Pancreas (tissue), 10 donors: ENCODE data around the gene CDC14B. TPM values are rescaled to one million over a fixed set of nuclear protein-coding genes. Genes with fewer than 3 reads are reported as not detected.

ENCODE experiments used
- ATAC-seq, 4 donors: fragments of 200-7000 bp; cut with Tn5 transposase; one replicate each; pipeline versions ENCODE4 v1.8.0 to v1.9.1; 2020; ENCODE audit warnings: mild to moderate bottlenecking in 4 of 4, moderate library complexity in 4 of 4
- DNase-seq, 6 donors: peaks; one replicate each; pipeline ENCODE4 v3.0.0-alpha.2; 2020
- FAIRE-seq: peaks from 2 replicates; lab custom pipeline; 2012; peaks lifted over from hg19 to GRCh38; lab: Jason Lieb, UNC
- H3K27ac ChIP-seq, 4 donors: fragments of 200-600 bp; sonication (generic); 1 replicate in 3 of 4; 2 replicates in 1 of 4; pipeline versions ENCODE4 v1.5.0 to v1.8.0; 2020
- H3K27me3 ChIP-seq, 4 donors: fragments of 200-600 bp; one replicate each; pipeline ENCODE4 v1.8.0; 2021
- H3K36me3 ChIP-seq, 3 donors: fragments of 200-600 bp; sonication (generic) in 1 of 3; one replicate each; pipeline versions ENCODE4 v1.5.0 to v1.8.0; 2020 to 2021
- H3K4me1 ChIP-seq, 3 donors: fragments of 200-600 bp; one replicate each; pipeline ENCODE4 v1.8.0; 2021
- H3K4me3 ChIP-seq, 4 donors: fragments of 200-600 bp; sonication (generic) in 2 of 4; one replicate each; pipeline versions ENCODE4 v1.5.0 to v1.8.0; 2020 to 2021
- H3K9me3 ChIP-seq, 4 donors: fragments of 200-600 bp; one replicate each; pipeline ENCODE4 v1.8.0; 2021
- WGBS, 2 donors: extraction: QIAGEN DNeasy Blood & Tissue Kit; methylation state at CpG; one replicate each; pipeline ENCODE4 v1.1.7; 2013; 5-methylcytosine and 5-hydroxymethylcytosine counted together
- intact Hi-C, 3 donors: fragments of 100-400 bp; cut with DNase I; formaldehyde crosslinking; loops; one replicate each; pipeline versions ENCODE4 v1.11.1 to v1.14.2; 2022
- polyA plus RNA-seq, 2 donors: library from polyadenylated mRNA; stranded (reverse); fragments of 200-250 nt; gene quantifications; one replicate each; pipeline ENCODE4 v1.2.3, GENCODE V29; 2013
- total RNA-seq, 6 donors: library from RNA; stranded (reverse); fragmentation: NEBNext Ultra II Directional in 4 of 6; extraction: Animal tissue kit (Norgen Biotek cat#: 25700) in 4 of 6; gene quantifications; one replicate each; pipeline versions ENCODE4 v1.2.1 to v1.2.4, GENCODE V29; 2021 to 2023
- TF ChIP-seq, protein P1 (sequence below), 4 donors: fragments of 200-600 bp; sonication (generic) in 3 of 4; IDR thresholded peaks; one replicate each; pipeline versions ENCODE4 v1.5.0 to v1.8.0; 2021; ENCODE audit warnings: antibody characterized with exemption in 4 of 4
- donor health status: healthy with polysubstance abuse.
- donor health status: DM: no; HTN: no; CAD: no; lungs with moderate emphysema.
- donor health status: DM: no; HTN: no; CAD: no.
- donor health status: control.
- donor health status: control.
- donor health status: Bipolar disorder and iron deficiency.
- donor health status: DM: yes; HTN: yes; CAD: no.
- donor health status: DM: no; HTN: no; CAD: no.
- donor health status: DM: no; HTN: no; CAD: no.
- donor health status: DM: yes; HTN: yes; CAD: no.

Gene CDC14B
- total and polyA plus RNA-seq, 8 donors: 4.6 to 19.3 (median 11.4) TPM

DNA sequence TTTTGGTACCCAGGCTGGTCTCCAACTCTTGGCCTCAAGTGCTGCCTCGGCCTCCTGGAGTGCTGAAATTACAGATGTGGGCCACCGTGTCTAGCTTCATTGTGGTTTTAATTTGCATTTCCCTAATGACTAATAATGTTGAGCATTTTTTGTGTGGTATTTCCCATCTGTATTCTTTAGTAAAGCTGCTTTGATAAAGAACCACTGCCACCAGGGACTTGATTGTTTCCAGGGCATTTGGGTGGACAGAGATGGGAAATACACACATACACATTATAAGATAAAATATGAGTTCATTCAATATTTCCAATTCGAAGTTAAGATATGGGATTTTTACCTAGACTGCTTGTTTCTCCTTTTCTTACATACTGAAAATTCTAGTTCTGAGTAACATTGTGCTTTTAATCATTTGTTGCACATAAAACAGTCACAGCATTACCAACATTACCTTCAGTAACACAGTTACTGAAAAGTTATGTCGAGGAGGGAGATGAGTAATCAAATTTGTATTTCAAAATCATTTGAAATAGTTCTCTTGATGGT lies 140.7 kb downstream of the CDC14B start:
- intact Hi-C loops: no loop called here

DNA sequence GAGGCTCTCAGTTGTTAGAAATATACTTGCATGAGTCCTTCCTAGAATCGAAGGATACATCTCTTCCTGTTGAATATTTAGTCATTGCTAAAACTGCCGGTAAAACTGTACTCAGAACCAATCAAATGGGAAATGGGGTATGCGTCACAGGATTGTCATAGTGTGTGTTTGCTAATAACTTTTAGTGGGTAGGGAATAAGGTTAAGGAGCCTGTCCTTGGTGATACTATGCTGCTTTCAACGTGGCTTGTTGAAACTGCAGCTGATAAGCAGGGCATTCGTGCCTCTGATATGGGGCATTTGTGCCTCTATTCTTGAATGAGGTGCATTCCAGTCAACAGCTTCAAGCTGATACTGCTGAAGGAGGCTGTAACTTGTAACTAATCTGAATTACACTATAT lies 143.1 kb downstream of the CDC14B start:
- Histone ChIP-seq H3K4me3 (no peak overlapping the region), H3K4me1 (no peaks in the 10 kb centered on the region), H3K27me3 (no peaks in the 10 kb centered on the region), H3K9me3 (no peaks in the 10 kb centered on the region), H3K27ac (no peak overlapping the region), H3K36me3 (no peaks in the 10 kb centered on the region)
- TF ChIP-seq, protein P1, sequence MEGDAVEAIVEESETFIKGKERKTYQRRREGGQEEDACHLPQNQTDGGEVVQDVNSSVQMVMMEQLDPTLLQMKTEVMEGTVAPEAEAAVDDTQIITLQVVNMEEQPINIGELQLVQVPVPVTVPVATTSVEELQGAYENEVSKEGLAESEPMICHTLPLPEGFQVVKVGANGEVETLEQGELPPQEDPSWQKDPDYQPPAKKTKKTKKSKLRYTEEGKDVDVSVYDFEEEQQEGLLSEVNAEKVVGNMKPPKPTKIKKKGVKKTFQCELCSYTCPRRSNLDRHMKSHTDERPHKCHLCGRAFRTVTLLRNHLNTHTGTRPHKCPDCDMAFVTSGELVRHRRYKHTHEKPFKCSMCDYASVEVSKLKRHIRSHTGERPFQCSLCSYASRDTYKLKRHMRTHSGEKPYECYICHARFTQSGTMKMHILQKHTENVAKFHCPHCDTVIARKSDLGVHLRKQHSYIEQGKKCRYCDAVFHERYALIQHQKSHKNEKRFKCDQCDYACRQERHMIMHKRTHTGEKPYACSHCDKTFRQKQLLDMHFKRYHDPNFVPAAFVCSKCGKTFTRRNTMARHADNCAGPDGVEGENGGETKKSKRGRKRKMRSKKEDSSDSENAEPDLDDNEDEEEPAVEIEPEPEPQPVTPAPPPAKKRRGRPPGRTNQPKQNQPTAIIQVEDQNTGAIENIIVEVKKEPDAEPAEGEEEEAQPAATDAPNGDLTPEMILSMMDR (IDR thresholded peaks at IDR 0.05): no peak
- WGBS, 2 donors: 59 to 62% methylated on average over 5 of the region's 5 CpGs
- FAIRE-seq (no peak), DNase-seq (no peak), ATAC-seq (no peak)
- intact Hi-C loops: no loop called here

More for the DNA sequence above, 140.7 kb downstream of the CDC14B start:
- Histone ChIP-seq H3K9me3 (no peaks in the 10 kb centered on the region), H3K4me3 (no peak overlapping the region), H3K27ac (no peak overlapping the region), H3K27me3 (no peaks in the 10 kb centered on the region), H3K4me1 (no peaks in the 10 kb centered on the region), H3K36me3 (no peaks in the 10 kb centered on the region)
- FAIRE-seq (no peak), DNase-seq (no peak), ATAC-seq (no peak)
- WGBS, 2 donors: 77 to 78% methylated on average over 4 of the region's 4 CpGs
- TF ChIP-seq, protein P1 (IDR thresholded peaks at IDR 0.05): no peak

DNA sequence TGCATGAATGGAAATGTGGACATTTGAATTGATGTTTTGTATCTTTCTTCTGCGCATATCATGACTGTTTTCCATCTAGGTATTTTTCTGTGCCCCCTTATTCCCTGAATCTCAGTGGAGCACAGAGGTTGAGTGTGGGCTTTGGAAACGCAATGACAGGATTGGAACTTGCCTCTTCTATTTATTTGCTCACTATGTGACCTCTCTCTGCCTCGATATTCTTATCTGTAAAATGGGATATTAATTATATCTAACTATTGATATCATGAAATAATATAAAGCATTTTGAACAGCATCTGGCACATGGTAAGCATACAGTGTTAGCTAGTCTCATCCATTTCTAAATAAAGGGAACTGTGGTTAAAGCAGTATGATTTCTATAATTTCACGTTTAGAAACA lies 143.6 kb downstream of the CDC14B start:
- TF ChIP-seq, protein P1 (IDR thresholded peaks at IDR 0.05): no peak
- no peak for FAIRE-seq

DNA sequence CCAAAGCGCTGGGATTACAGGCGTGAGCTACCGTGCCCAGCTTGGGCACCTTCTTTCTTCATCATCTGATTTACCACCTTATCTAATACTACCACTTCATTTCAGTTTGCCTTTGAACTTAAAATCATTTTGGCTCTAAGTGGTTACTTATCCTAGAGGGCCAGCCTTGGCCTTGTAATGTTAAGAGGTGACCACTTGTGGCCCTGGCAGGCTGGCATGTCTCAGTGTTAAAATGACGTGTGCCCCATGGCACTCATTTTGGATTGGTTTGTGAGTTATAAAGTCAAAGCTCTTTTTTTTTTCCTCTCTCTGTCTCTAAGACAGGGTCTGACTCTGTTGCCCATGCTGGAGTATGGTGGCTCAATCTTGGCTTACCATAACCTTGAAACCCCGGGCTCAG lies 151.9 kb downstream of the CDC14B start:
- H3K27me3 ChIP-seq: no peaks in the 10 kb centered on the region
- H3K9me3 ChIP-seq: no peaks in the 10 kb centered on the region
- no peaks in the 10 kb centered on the region for H3K4me1 ChIP-seq
- TF ChIP-seq, protein P1 (IDR thresholded peaks at IDR 0.05): no peak
- 92% methylated on average over 5 of the region's 5 CpGs for WGBS, 2 donors
- FAIRE-seq (no peak), ATAC-seq (no peak), DNase-seq (no peak)
- H3K27ac ChIP-seq: no peak overlapping the region
- H3K36me3 ChIP-seq: no peaks in the 10 kb centered on the region
- intact Hi-C loops: no loop called here
- H3K4me3 ChIP-seq: no peak overlapping the region

More for the DNA sequence above, 143.6 kb downstream of the CDC14B start:
- ATAC-seq (no peak), DNase-seq (no peak)
- H3K4me3 ChIP-seq: no peak overlapping the region
- H3K27ac ChIP-seq: no peak overlapping the region
- no peaks in the 10 kb centered on the region for H3K27me3 ChIP-seq
- H3K36me3 ChIP-seq: no peaks in the 10 kb centered on the region
- intact Hi-C loops: no loop called here
- no peaks in the 10 kb centered on the region for H3K4me1 ChIP-seq
- 68 to 73% methylated on average over 4 of the region's 4 CpGs for whole genome bisulfite sequencing, 2 donors
- no peaks in the 10 kb centered on the region for H3K9me3 ChIP-seq

DNA sequence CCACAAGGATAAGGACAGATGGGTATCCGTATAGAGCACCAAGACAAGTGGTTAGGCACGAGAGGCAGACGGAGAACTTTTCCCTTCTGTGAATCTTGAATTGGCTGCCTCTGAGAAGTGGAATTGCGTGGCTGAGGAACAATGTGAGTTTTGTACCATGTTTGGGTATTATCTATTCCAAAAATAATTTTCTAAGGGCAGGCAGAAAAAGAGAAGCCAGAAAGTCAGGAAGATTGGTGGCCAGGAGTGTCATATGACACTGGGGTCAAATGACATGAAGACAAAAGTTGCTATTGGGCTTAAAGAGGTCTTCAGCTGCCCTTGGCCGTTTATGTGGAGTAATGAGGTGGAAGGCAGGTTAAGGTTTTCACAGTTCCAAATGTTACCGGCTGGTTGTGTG lies 155.2 kb downstream of the CDC14B start:
- no peak for FAIRE-seq
- no peaks in the 10 kb centered on the region for H3K27me3 ChIP-seq
- TF ChIP-seq, protein P1 (IDR thresholded peaks at IDR 0.05): no peak
- ATAC-seq: no peak
- WGBS, 2 donors: 73 to 77% methylated on average over 6 of the region's 6 CpGs
- no peak for DNase-seq
- H3K9me3 ChIP-seq: no peaks in the 10 kb centered on the region
- no peak overlapping the region for H3K27ac ChIP-seq
- H3K4me3 ChIP-seq: no peak overlapping the region
- no peaks in the 10 kb centered on the region for H3K36me3 ChIP-seq
- intact Hi-C loops: no loop called here
- H3K4me1 ChIP-seq: no peaks in the 10 kb centered on the region
